ENCODE results near the gene OS9.
"Not testable (repeated sequence)": the region's sequence is repeated elsewhere in the genome, so short reads cannot be mapped to it uniquely, and the experiment has no call there.

Gene OS9

DNA sequence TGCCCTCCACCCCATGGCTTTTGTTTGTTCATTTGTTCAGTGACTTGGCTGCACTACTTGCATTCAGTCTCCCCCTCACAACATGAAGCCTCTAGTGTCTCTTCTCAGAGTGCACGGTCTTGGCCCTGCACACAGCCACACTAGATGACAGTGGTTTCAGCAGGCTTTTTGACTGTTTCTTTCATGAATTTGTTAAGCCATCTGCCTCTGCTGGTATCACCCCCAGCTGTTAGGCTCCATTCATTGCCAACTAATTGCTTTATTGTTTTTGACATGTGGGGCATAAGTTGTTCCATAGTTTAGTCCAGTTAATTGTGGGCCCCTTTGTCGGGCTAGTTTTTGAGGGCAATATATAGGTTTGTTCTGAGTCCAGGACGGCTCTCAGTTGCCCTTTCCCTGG is 18.8 kb downstream of the OS9 start:
- H3K79me2 ChIP-seq (ENCODE audit: control insufficient read depth, insufficient read depth, low read length, poor library complexity), result no peaks in the 10 kb centered on the region
- H3K4me2 ChIP-seq (ENCODE audit: low read length), result no peak overlapping the region
- H3K4me1 ChIP-seq (ENCODE audit: control insufficient read depth in 1 of 2, insufficient read depth in 2 of 2, low read length in 2 of 2), result no peaks in the 10 kb centered on the region
- peaks cover 14 to 20% of the 10 kb centered on the region in 2 experiments for H3K36me3 ChIP-seq (ENCODE audit: control insufficient read depth in 1 of 2, insufficient read depth in 2 of 2, low read length in 2 of 2)
- no peak overlapping the region for H2BK120ac ChIP-seq (ENCODE audit: insufficient read depth, low read length, poor library complexity)
- no peak overlapping the region for H3K14ac ChIP-seq (ENCODE audit: low read length)
- no peak overlapping the region for H3K4me3 ChIP-seq (ENCODE audit: low read depth, low read length)
- no peak overlapping the region for H4K91ac ChIP-seq (ENCODE audit: low read depth, low read length)
- H3K79me1 ChIP-seq (ENCODE audit: low read length), result no peaks in the 10 kb centered on the region
- H3K27me3 ChIP-seq (ENCODE audit: insufficient read depth, low read length), result no peaks in the 10 kb centered on the region
- H3K9ac ChIP-seq (ENCODE audit: low read length), result no peak overlapping the region
- H3K9me3 ChIP-seq (ENCODE audit: insufficient read depth, low read depth, low read length), result no peaks in the 10 kb centered on the region
- no peak for DNase-seq
- no peak overlapping the region for H2BK5ac ChIP-seq (ENCODE audit: low read depth, low read length, poor library complexity)
- no peak overlapping the region for H4K12ac ChIP-seq (ENCODE audit: low read depth, low read length)
- H2AFZ ChIP-seq (ENCODE audit: insufficient read depth, low read length, poor library complexity), result no peak overlapping the region
- WGBS (ENCODE audit: extremely low coverage, insufficient coverage, insufficient read length), result no CpG with 5 or more reads among the region's 3 CpGs
- no peak overlapping the region for H3K27ac ChIP-seq (ENCODE audit: low read depth, low read length)
- H4K8ac ChIP-seq (ENCODE audit: low read depth, low read length), result no peak overlapping the region
- H3K18ac ChIP-seq (ENCODE audit: low read length), result no peak overlapping the region
- H3K4ac ChIP-seq (ENCODE audit: low read depth, low read length), result no peak overlapping the region
- H3K23ac ChIP-seq (ENCODE audit: low read length), result no peak overlapping the region
- H2AK5ac ChIP-seq (ENCODE audit: low read length), result no peak overlapping the region
- H2BK12ac ChIP-seq (ENCODE audit: low read length), result no peak overlapping the region

DNA sequence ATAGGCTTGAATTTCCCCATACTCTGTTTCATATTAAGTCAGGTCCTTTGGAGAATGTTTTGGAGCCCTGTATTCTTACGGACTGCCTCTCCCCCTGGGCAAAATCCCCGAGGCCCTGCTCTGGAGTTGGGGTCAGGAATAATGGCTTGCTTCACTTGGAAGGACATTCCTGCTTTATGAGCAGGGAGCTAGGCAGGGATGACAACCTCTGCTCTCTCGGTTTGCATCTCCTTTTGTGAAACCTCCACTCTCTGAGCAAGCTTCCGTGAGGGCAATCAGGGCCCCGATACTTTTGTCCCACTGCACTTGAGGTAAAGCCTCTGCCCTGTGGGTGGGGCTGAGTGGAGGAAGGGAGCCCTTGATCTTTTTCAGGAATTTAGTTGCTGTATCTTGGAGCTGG is 19.3 kb downstream of the OS9 start:
- Histone ChIP-seq H3K23ac (ENCODE audit: low read length) (no peak overlapping the region), H3K9me3 (ENCODE audit: insufficient read depth, low read depth, low read length) (no peaks in the 10 kb centered on the region), H3K14ac (ENCODE audit: low read length) (no peak overlapping the region), H3K4me1 (ENCODE audit: control insufficient read depth in 1 of 2, insufficient read depth in 2 of 2, low read length in 2 of 2) (no peaks in the 10 kb centered on the region), H2AK5ac (ENCODE audit: low read length) (no peak overlapping the region), H3K27ac (ENCODE audit: low read depth, low read length) (no peak overlapping the region), H3K18ac (ENCODE audit: low read length) (no peak overlapping the region), H2AFZ (ENCODE audit: insufficient read depth, low read length, poor library complexity) (no peak overlapping the region), H3K4ac (ENCODE audit: low read depth, low read length) (no peak overlapping the region), H2BK12ac (ENCODE audit: low read length) (no peak overlapping the region), H3K4me2 (ENCODE audit: low read length) (no peak overlapping the region), H4K91ac (ENCODE audit: low read depth, low read length) (no peak overlapping the region), H3K9ac (ENCODE audit: low read length) (no peak overlapping the region), H3K79me1 (ENCODE audit: low read length) (no peaks in the 10 kb centered on the region), H3K36me3 (ENCODE audit: control insufficient read depth in 1 of 2, insufficient read depth in 2 of 2, low read length in 2 of 2) (peaks cover 19 to 23% of the 10 kb centered on the region in 2 experiments), H2BK5ac (ENCODE audit: low read depth, low read length, poor library complexity) (no peak overlapping the region), H3K79me2 (ENCODE audit: control insufficient read depth, insufficient read depth, low read length, poor library complexity) (no peaks in the 10 kb centered on the region), H3K27me3 (ENCODE audit: insufficient read depth, low read length) (no peaks in the 10 kb centered on the region), H4K12ac (ENCODE audit: low read depth, low read length) (no peak overlapping the region), H4K8ac (ENCODE audit: low read depth, low read length) (no peak overlapping the region), H2BK120ac (ENCODE audit: insufficient read depth, low read length, poor library complexity) (no peak overlapping the region), H3K4me3 (ENCODE audit: low read depth, low read length) (no peak overlapping the region)
- no CpG with 5 or more reads among the region's 5 CpGs for WGBS (ENCODE audit: extremely low coverage, insufficient coverage, insufficient read length)
- peak; percentile 95 to 97 for DNase-seq

DNA sequence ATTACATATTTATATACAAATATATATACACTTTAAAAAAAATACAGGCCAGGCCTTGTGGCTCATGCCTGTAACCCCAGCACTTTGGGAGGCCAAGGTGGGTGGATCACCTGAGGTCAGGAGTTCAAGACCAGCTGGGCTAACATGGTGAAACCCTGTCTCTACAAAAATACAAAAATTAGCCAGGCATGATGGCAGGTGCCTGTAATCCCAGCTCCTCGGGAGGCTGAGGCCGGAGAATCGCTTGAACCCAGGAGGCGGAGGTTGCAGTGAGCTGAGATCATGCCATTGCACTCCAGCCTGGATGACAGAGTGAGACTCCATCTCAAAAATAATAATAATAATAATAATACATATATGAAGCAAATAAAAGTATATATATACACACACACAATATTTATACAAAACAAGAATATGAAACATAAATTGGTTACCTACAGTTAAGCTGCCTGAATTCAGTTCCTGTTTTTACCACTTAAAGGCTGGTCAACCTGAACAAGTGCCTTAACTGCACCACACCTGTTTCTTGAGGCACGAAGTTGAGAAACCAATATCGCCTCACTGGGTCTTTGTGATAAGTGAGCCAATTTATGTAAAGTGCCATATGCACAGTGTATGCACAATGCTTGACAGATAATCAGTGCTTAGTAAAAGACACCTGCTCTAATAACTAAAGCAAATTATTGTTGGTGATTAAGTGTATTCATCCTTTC is 21.3 kb downstream of the OS9 start:
- H3K23ac ChIP-seq (ENCODE audit: low read length); H3K4me1 ChIP-seq (ENCODE audit: control insufficient read depth in 1 of 2, insufficient read depth in 2 of 2, low read length in 2 of 2); H3K4me3 ChIP-seq (ENCODE audit: low read depth, low read length); H3K4me2 ChIP-seq (ENCODE audit: low read length); H4K91ac ChIP-seq (ENCODE audit: low read depth, low read length); DNase-seq; H2AK5ac ChIP-seq (ENCODE audit: low read length); H3K9me3 ChIP-seq (ENCODE audit: insufficient read depth, low read depth, low read length); H2BK120ac ChIP-seq (ENCODE audit: insufficient read depth, low read length, poor library complexity); H4K8ac ChIP-seq (ENCODE audit: low read depth, low read length); H3K4ac ChIP-seq (ENCODE audit: low read depth, low read length); H3K27ac ChIP-seq (ENCODE audit: low read depth, low read length); H2AFZ ChIP-seq (ENCODE audit: insufficient read depth, low read length, poor library complexity); H4K12ac ChIP-seq (ENCODE audit: low read depth, low read length); H2BK5ac ChIP-seq (ENCODE audit: low read depth, low read length, poor library complexity); H2BK12ac ChIP-seq (ENCODE audit: low read length); H3K14ac ChIP-seq (ENCODE audit: low read length); H3K18ac ChIP-seq (ENCODE audit: low read length); H3K27me3 ChIP-seq (ENCODE audit: insufficient read depth, low read length); H3K9ac ChIP-seq (ENCODE audit: low read length); H3K79me2 ChIP-seq (ENCODE audit: control insufficient read depth, insufficient read depth, low read length, poor library complexity); H3K79me1 ChIP-seq (ENCODE audit: low read length): not testable (repeated sequence)
- peaks cover 33 to 42% of the 10 kb centered on the region in 2 experiments for H3K36me3 ChIP-seq (ENCODE audit: control insufficient read depth in 1 of 2, insufficient read depth in 2 of 2, low read length in 2 of 2)
- WGBS (ENCODE audit: extremely low coverage, insufficient coverage, insufficient read length), result no CpG with 5 or more reads among the region's 6 CpGs

DNA sequence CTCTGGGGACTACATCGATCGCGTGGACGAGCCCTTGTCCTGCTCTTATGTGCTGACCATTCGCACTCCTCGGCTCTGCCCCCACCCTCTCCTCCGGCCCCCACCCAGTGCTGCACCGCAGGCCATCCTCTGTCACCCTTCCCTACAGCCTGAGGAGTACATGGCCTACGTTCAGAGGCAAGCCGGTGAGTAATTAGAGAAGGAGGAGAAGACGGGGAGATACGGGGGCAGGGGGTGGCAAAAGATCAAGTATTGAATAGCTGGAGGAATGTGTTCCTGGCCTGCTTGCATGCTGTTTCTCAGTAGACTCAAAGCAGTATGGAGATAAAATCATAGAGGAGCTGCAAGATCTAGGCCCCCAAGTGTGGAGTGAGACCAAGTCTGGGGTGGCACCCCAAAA is 21.9 kb downstream of the OS9 start:
- Histone ChIP-seq H3K4ac (ENCODE audit: low read depth, low read length) (no peak overlapping the region), H3K4me3 (ENCODE audit: low read depth, low read length) (no peak overlapping the region), H3K14ac (ENCODE audit: low read length) (no peak overlapping the region), H4K8ac (ENCODE audit: low read depth, low read length) (no peak overlapping the region), H4K12ac (ENCODE audit: low read depth, low read length) (no peak overlapping the region), H3K23ac (ENCODE audit: low read length) (no peak overlapping the region), H2BK120ac (ENCODE audit: insufficient read depth, low read length, poor library complexity) (no peak overlapping the region), H2AFZ (ENCODE audit: insufficient read depth, low read length, poor library complexity) (no peak overlapping the region), H3K79me1 (ENCODE audit: low read length) (no peaks in the 10 kb centered on the region), H3K27me3 (ENCODE audit: insufficient read depth, low read length) (no peaks in the 10 kb centered on the region), H2BK12ac (ENCODE audit: low read length) (no peak overlapping the region), H3K4me2 (ENCODE audit: low read length) (no peak overlapping the region), H3K27ac (ENCODE audit: low read depth, low read length) (no peak overlapping the region), H2AK5ac (ENCODE audit: low read length) (no peak overlapping the region), H3K18ac (ENCODE audit: low read length) (no peak overlapping the region), H3K4me1 (ENCODE audit: control insufficient read depth in 1 of 2, insufficient read depth in 2 of 2, low read length in 2 of 2) (no peaks in the 10 kb centered on the region), H3K9me3 (ENCODE audit: insufficient read depth, low read depth, low read length) (no peaks in the 10 kb centered on the region), H3K9ac (ENCODE audit: low read length) (no peak overlapping the region), H4K91ac (ENCODE audit: low read depth, low read length) (no peak overlapping the region), H3K36me3 (ENCODE audit: control insufficient read depth in 1 of 2, insufficient read depth in 2 of 2, low read length in 2 of 2) (peaks cover 39 to 48% of the 10 kb centered on the region in 2 experiments), H2BK5ac (ENCODE audit: low read depth, low read length, poor library complexity) (no peak overlapping the region), H3K79me2 (ENCODE audit: control insufficient read depth, insufficient read depth, low read length, poor library complexity) (no peaks in the 10 kb centered on the region)
- no peak for DNase-seq
- no CpG with 5 or more reads among the region's 12 CpGs for WGBS (ENCODE audit: extremely low coverage, insufficient coverage, insufficient read length)
